Measurements from ENCODE around the gene LZTR1.

LZTR1 gene

GRCh38 chr22:20948989-20949388, 33.1 kb upstream of the LZTR1 start:
- no peak for DNase-seq

GRCh38 chr22:20949698-20950183, 32.4 kb upstream of the LZTR1 start:
- DNase-seq = no peak

- no peak for DNase-seq
Observed at GRCh38 chr22:20951151-20951931, 30.8 kb upstream of the LZTR1 start.

GRCh38 chr22:20951932-20952380, 30.1 kb upstream of the LZTR1 start:
- no peak for DNase-seq

- DNase-seq = no peak
Observed at GRCh38 chr22:20952544-20953341, 29.4 kb upstream of the LZTR1 start.

- no peak for DNase-seq
Observed at GRCh38 chr22:20953342-20953608, 28.8 kb upstream of the LZTR1 start.

- DNase-seq = no peak
Observed at GRCh38 chr22:20953668-20954500, 28.2 kb upstream of the LZTR1 start.

GRCh38 chr22:20955548-20955947, 26.5 kb upstream of the LZTR1 start:
- DNase-seq = no peak

GRCh38 chr22:20956258-20957101, 25.6 kb upstream of the LZTR1 start:
- DNase-seq = no peak

GRCh38 chr22:20957102-20957682, 24.9 kb upstream of the LZTR1 start:
- DNase-seq = peak; percentile 61

GRCh38 chr22:20957683-20958431, 24.2 kb upstream of the LZTR1 start:
- no peak for DNase-seq

GRCh38 chr22:20959578-20960461, 22.3 kb upstream of the LZTR1 start:
- no peak for DNase-seq

- DNase-seq = no peak
Observed at GRCh38 chr22:20960609-20961008, 21.5 kb upstream of the LZTR1 start.

GRCh38 chr22:20962491-20962945, 19.6 kb upstream of the LZTR1 start:
- no peak for DNase-seq

- no peak for DNase-seq
Observed at GRCh38 chr22:20963201-20964052, 18.7 kb upstream of the LZTR1 start.

- DNase-seq = no peak
Observed at GRCh38 chr22:20964090-20964798, 17.9 kb upstream of the LZTR1 start.

GRCh38 chr22:20964799-20965103, 17.3 kb upstream of the LZTR1 start:
- DNase-seq = no peak
